ENCODE measurements around the gene SYS1. TPM values are rescaled to one million over a fixed set of nuclear protein-coding genes. Genes with fewer than 3 reads are reported as not detected.

SYS1 gene
- total and polyA plus RNA-seq, 11 donors, result 12.6 to 68.8 (median 23.0) TPM

- 87 to 93% (median 88%) methylated on average over 9 to 10 of the region's 10 CpGs for whole genome bisulfite sequencing, 4 donors
- peak overlapping the region in 4 of 12 donors; percentile 34 to 82 (median 76) for H3K27ac ChIP-seq
- H3K27me3 ChIP-seq, result no peaks in the 10 kb centered on the region
- H3K4me1 ChIP-seq, result peaks cover 0 to 39% (median 11%) of the 10 kb centered on the region in 12 donors
- no peaks in the 10 kb centered on the region for H3K9me3 ChIP-seq
- TF ChIP-seq POLR2A (IDR thresholded peaks at IDR 0.05) (no peak), CTCF (IDR thresholded peaks at IDR 0.05) (no peak)
- no peak for DNase-seq
- peak overlapping the region in 4 of 12 donors; percentile 65 to 73 (median 66) for H3K4me3 ChIP-seq
- peaks cover 0 to 28% (median 17%) of the 10 kb centered on the region in 9 donors for H3K36me3 ChIP-seq
- ATAC-seq, result no peak
- intact Hi-C loops (cut with DNase I), result loop anchor here (2.0 to 5.0 kb wide), 7 partner anchors 35 to 400 kb away; partner anchors contain the start of genes DBNDD2 (in 4 of the 10) and PIGT (in 1 of the 10)
These were observed 9.3 kb downstream of the SYS1 start for GRCh38 chr20:45372241-45372640.

- peak; percentile 56 to 83 (median 79) for ATAC-seq
- intact Hi-C loops (cut with DNase I), result loop anchor here (1.0 to 5.0 kb wide), 9 partner anchors 34 to 400 kb away; partner anchors contain the start of genes DBNDD2 (in 4 of the 10) and PIGT (in 1 of the 10)
- H3K27me3 ChIP-seq, result no peaks in the 10 kb centered on the region
- peaks cover 0 to 22% (median 11%) of the 10 kb centered on the region in 9 donors for H3K36me3 ChIP-seq
- peak overlapping the region in 11 of 12 donors; percentile 48 to 82 (median 73) for H3K27ac ChIP-seq
- peak in 3 of 5 donors; percentile 40 to 64 (median 51) for DNase-seq
- peak in 1 of 12 donors; percentile 4 for TF ChIP-seq CTCF (IDR thresholded peaks at IDR 0.05)
- TF ChIP-seq POLR2A (IDR thresholded peaks at IDR 0.05), result no peak
- peaks cover 0 to 34% (median 11%) of the 10 kb centered on the region in 12 donors for H3K4me1 ChIP-seq
- 32 to 47% (median 37%) methylated on average over 21 to 30 of the region's 30 CpGs for WGBS, 4 donors
- no peaks in the 10 kb centered on the region for H3K9me3 ChIP-seq
- peak overlapping the region in 10 of 12 donors; percentile 9 to 73 (median 62) for H3K4me3 ChIP-seq
These were observed 9.8 kb downstream of the SYS1 start for GRCh38 chr20:45372646-45373352.

- Histone ChIP-seq H3K36me3 (peaks cover 0 to 15% (median 4%) of the 10 kb centered on the region in 9 donors), H3K4me3 (peak overlapping the region; percentile 23 to 73 (median 62)), H3K9me3 (no peaks in the 10 kb centered on the region), H3K27ac (peak overlapping the region in 11 of 12 donors; percentile 48 to 82 (median 73)), H3K27me3 (no peaks in the 10 kb centered on the region), H3K4me1 (peaks cover 0 to 27% (median 11%) of the 10 kb centered on the region in 12 donors)
- peak; percentile 91 to 94 (median 92) for DNase-seq
- peak; percentile 85 to 92 (median 88) for ATAC-seq
- TF ChIP-seq CTCF (IDR thresholded peaks at IDR 0.05) (peak; percentile 81 to 96 (median 90)), POLR2A (IDR thresholded peaks at IDR 0.05) (no peak)
- intact Hi-C loops (cut with DNase I), result loop anchor here (1.0 to 5.0 kb wide), 10 partner anchors 33 to 399 kb away; partner anchors contain the start of genes DBNDD2 (in 4 of the 10) and PIGT (in 1 of the 10)
- WGBS, 4 donors, result 5 to 17% (median 7%) methylated on average over 35 to 38 of the region's 38 CpGs
These were observed 10.6 kb downstream of the SYS1 start for GRCh38 chr20:45373353-45374100.

All from heart left ventricle (tissue), 16 donors.